Psoas muscle (tissue), 8 donors: ENCODE data around the gene ZNF385B. TPM values are rescaled to one million over a fixed set of nuclear protein-coding genes. Genes with fewer than 3 reads are reported as not detected.

ENCODE experiments used
- ATAC-seq, 4 donors: fragments of 200-7000 bp; cut with Tn5 transposase; one replicate each; pipeline ENCODE4 v1.9.1; 2020; ENCODE audit warnings: moderate library complexity in 3 of 4, mild to moderate bottlenecking in 2 of 4
- DNase-seq, 2 donors: peaks; one replicate each; pipeline ENCODE4 v3.0.0-alpha.2; 2020
- H3K27ac ChIP-seq: fragments of 200-600 bp; one replicate; pipeline ENCODE4 v1.8.0; 2022
- H3K27me3 ChIP-seq, 3 donors: fragments of 200-600 bp in 1 of 3; one replicate each; pipeline versions ENCODE4 v1.6.1 to v1.8.0; 2013 to 2022; ENCODE audit warnings: low read length in 2 of 3, mild to moderate bottlenecking in 2 of 3, moderate library complexity in 1 of 3; ENCODE audit not compliant: insufficient read depth in 3 of 3
- H3K36me3 ChIP-seq, 2 donors: fragments of 200-600 bp in 1 of 2; one replicate each; pipeline versions ENCODE4 v1.6.1 to v1.8.0; 2013 to 2022; ENCODE audit warnings: low read depth in 1 of 2, mild to moderate bottlenecking in 1 of 2, moderate library complexity in 1 of 2; ENCODE audit not compliant: insufficient read depth in 1 of 2
- H3K4me1 ChIP-seq: fragments of 200-600 bp; one replicate; pipeline ENCODE4 v1.8.0; 2022
- H3K4me3 ChIP-seq: fragments of 200-600 bp; one replicate; pipeline ENCODE4 v1.8.0; 2022; ENCODE audit warnings: mild to moderate bottlenecking
- H3K9me3 ChIP-seq: fragments of 200-600 bp; one replicate; pipeline ENCODE4 v1.8.0; 2022
- WGBS, 3 donors: extraction: QIAGEN DNeasy Blood & Tissue Kit; methylation state at CpG; one replicate each; pipeline versions ENCODE4 v1.1.6 to v1.1.7; 2013; 5-methylcytosine and 5-hydroxymethylcytosine counted together
- intact Hi-C, 2 donors: fragments of 100-400 bp; cut with DNase I; formaldehyde crosslinking; loops; one replicate each; pipeline versions ENCODE4 v1.11.0 to v1.14.2; 2022
- polyA plus RNA-seq, 3 donors: library from polyadenylated mRNA; stranded (reverse); fragments of 200-250 nt; gene quantifications; one replicate each; pipeline ENCODE4 v1.2.3, GENCODE V29; 2013
- total RNA-seq, 4 donors: library from RNA; stranded (reverse); fragmentation: NEBNext Ultra II Directional in 2 of 4; extraction: Animal tissue kit (Norgen Biotek cat#: 25700) in 2 of 4; gene quantifications; one replicate each; pipeline versions ENCODE4 v1.2.1 to v1.2.4, GENCODE V29; 2021 to 2023
- TF ChIP-seq, protein P1 (sequence below): fragments of 200-600 bp; IDR thresholded peaks from one replicate; pipeline ENCODE4 v1.8.0; 2022; ENCODE audit warnings: antibody characterized with exemption
- donor health status: healthy with polysubstance abuse.
- donor health status: DM: no; HTN: no; CAD: no; lungs with moderate emphysema.
- donor health status: Bipolar disorder and iron deficiency.
- donor health status: healthy.
- donor health status: DM: yes; HTN: yes; CAD: no.
- donor health status: DM: no; HTN: no; CAD: no.
- donor health status: DM: no; HTN: no; CAD: no.
- donor health status: DM: yes; HTN: yes; CAD: no.

ZNF385B gene
- total and polyA plus RNA-seq, 7 donors = 8.8 to 42.9 (median 18.1) TPM

DNA sequence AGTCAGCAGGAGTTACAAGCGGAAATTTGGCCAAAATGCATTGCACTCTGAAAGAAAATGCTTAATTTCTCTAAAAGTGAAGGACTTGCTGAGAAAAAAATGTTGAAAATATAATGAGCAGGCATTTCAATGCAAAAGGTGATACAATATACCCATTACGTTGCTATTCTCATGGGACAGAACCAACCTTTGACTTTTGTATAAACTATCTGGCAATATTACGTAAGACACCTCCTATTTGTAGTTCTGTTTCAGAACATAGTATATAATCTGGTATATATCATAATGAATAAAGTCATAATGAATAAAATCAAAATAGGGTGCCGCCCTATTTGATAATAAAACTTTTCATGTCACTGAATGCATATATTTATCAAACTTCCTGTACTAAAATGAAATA, 310.6 kb downstream of the ZNF385B start:
- H3K36me3 ChIP-seq = no peaks in the 10 kb centered on the region
- TF ChIP-seq, protein P1, sequence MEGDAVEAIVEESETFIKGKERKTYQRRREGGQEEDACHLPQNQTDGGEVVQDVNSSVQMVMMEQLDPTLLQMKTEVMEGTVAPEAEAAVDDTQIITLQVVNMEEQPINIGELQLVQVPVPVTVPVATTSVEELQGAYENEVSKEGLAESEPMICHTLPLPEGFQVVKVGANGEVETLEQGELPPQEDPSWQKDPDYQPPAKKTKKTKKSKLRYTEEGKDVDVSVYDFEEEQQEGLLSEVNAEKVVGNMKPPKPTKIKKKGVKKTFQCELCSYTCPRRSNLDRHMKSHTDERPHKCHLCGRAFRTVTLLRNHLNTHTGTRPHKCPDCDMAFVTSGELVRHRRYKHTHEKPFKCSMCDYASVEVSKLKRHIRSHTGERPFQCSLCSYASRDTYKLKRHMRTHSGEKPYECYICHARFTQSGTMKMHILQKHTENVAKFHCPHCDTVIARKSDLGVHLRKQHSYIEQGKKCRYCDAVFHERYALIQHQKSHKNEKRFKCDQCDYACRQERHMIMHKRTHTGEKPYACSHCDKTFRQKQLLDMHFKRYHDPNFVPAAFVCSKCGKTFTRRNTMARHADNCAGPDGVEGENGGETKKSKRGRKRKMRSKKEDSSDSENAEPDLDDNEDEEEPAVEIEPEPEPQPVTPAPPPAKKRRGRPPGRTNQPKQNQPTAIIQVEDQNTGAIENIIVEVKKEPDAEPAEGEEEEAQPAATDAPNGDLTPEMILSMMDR = no peak
- DNase-seq = no peak
- no peak overlapping the region for H3K4me3 ChIP-seq
- intact Hi-C loops = no loop called here
- H3K27me3 ChIP-seq = no peaks in the 10 kb centered on the region
- ATAC-seq = no peak
- 87 to 92% (median 87%) methylated on average over 4 of the region's 4 CpGs for WGBS, 3 donors
- H3K27ac ChIP-seq = no peak overlapping the region
- H3K4me1 ChIP-seq = no peaks in the 10 kb centered on the region
- no peaks in the 10 kb centered on the region for H3K9me3 ChIP-seq

GRCh38 chr2:179550214-179550613, 311.2 kb downstream of the ZNF385B start:
- no peak overlapping the region for H3K27ac ChIP-seq
- WGBS, 3 donors = 90 to 92% (median 92%) methylated on average over 1 of the region's 1 CpG
- no peak overlapping the region for H3K4me3 ChIP-seq
- no peaks in the 10 kb centered on the region for H3K27me3 ChIP-seq
- intact Hi-C loops = no loop called here
- no peaks in the 10 kb centered on the region for H3K9me3 ChIP-seq
- no peak for DNase-seq
- no peaks in the 10 kb centered on the region for H3K36me3 ChIP-seq
- no peaks in the 10 kb centered on the region for H3K4me1 ChIP-seq
- TF ChIP-seq, protein P1 = no peak
- ATAC-seq = no peak

GRCh38 chr2:179546656-179547055, 314.8 kb downstream of the ZNF385B start:
- no peak for ATAC-seq
- 94 to 98% (median 96%) methylated on average over 2 of the region's 2 CpGs for WGBS, 3 donors

GRCh38 chr2:179545024-179545423, 316.4 kb downstream of the ZNF385B start:
- TF ChIP-seq, protein P1 = no peak
- DNase-seq = no peak
- Histone ChIP-seq H3K36me3 (no peaks in the 10 kb centered on the region), H3K27me3 (no peaks in the 10 kb centered on the region), H3K4me1 (no peaks in the 10 kb centered on the region), H3K27ac (no peak overlapping the region), H3K9me3 (no peaks in the 10 kb centered on the region), H3K4me3 (no peak overlapping the region)
- intact Hi-C loops = no loop called here
- no peak for ATAC-seq
- 54 to 73% (median 69%) methylated on average over 2 of the region's 2 CpGs for WGBS, 3 donors

More at GRCh38 chr2:179546656-179547055, 314.8 kb downstream of the ZNF385B start:
- Histone ChIP-seq H3K27me3 (no peaks in the 10 kb centered on the region), H3K4me1 (no peaks in the 10 kb centered on the region), H3K4me3 (no peak overlapping the region), H3K27ac (no peak overlapping the region), H3K36me3 (no peaks in the 10 kb centered on the region), H3K9me3 (no peaks in the 10 kb centered on the region)
- TF ChIP-seq, protein P1 = no peak
- no peak for DNase-seq
- intact Hi-C loops = no loop called here

GRCh38 chr2:179543361-179543901, 318.0 kb downstream of the ZNF385B start:
- DNase-seq = no peak
- Histone ChIP-seq H3K36me3 (no peaks in the 10 kb centered on the region), H3K9me3 (no peaks in the 10 kb centered on the region), H3K4me3 (no peak overlapping the region), H3K27me3 (no peaks in the 10 kb centered on the region), H3K4me1 (no peaks in the 10 kb centered on the region), H3K27ac (no peak overlapping the region)
- intact Hi-C loops = no loop called here
- no peak for ATAC-seq
- TF ChIP-seq, protein P1 = no peak
- WGBS, 3 donors = 44 to 81% (median 61%) methylated on average over 3 of the region's 3 CpGs
